Omental fat pad (tissue), 4 donors: ENCODE results near the gene GRIK3. TPM values are rescaled to one million over a fixed set of nuclear protein-coding genes. Genes with fewer than 3 reads are reported as not detected.

Experiments used
- ATAC-seq: fragments of 150-250 bp; one replicate; pipeline ENCODE4 v1.9.1; 2016; ENCODE audit warnings: mild to moderate bottlenecking, moderate library complexity; ENCODE audit not compliant: low FRiP score
- DNase-seq: peaks from one replicate; pipeline ENCODE4 v3.0.0-alpha.2; 2019; ENCODE audit warnings: low spot score
- CTCF ChIP-seq, 3 donors: fragments of 450-650 bp; IDR thresholded peaks; one replicate each; pipeline ENCODE4 v1.5.1; 2016 to 2017; ENCODE audit warnings: antibody characterized with exemption in 3 of 3, mild to moderate bottlenecking in 3 of 3, moderate library complexity in 2 of 3
- total RNA-seq, 4 donors: library from RNA; depleted of rRNA; stranded (reverse); fragments of >200 nt; gene quantifications; one replicate each; pipeline ENCODE4 v1.1.0, GENCODE V29; 2016

The GRIK3 gene
- total RNA-seq, 4 donors from 2014 or later, result 0.09 to 0.79 TPM; not detected in 2

DNA sequence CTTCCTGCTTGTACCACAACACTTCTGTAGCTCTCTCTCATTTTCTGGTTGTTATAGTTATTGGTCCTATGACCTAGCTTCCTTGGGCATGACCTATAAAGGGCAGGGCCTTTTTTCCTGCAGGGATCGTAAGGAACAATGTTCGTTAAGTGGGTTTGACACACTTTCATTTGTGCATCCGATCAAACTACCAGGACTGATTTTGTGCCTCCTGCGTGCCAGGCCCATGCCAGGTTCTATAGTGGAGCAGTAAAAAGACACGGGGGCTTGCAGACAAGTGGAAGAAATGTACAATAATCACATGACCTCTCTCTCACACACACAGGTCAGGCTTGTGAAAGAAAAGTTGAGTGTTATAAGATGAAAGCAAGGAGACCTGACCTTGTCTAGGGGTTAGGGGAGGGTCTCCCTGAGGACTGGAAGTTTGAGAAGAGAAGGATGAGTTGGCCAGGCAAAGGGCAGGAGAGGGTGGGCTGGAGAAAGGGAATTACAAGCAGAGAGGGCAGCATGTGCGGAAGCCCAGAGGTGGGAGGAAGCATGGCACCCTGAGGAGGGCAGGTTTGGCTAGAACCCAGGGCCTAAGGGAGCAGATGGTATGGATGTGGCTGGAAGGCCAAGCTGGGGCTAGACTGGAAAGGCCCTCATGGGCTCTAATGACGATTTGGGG is 145.4 kb downstream of the GRIK3 start:
- no peak for DNase-seq
- ATAC-seq, result no peak
- no peak for TF ChIP-seq CTCF (IDR thresholded peaks at IDR 0.05)

DNA sequence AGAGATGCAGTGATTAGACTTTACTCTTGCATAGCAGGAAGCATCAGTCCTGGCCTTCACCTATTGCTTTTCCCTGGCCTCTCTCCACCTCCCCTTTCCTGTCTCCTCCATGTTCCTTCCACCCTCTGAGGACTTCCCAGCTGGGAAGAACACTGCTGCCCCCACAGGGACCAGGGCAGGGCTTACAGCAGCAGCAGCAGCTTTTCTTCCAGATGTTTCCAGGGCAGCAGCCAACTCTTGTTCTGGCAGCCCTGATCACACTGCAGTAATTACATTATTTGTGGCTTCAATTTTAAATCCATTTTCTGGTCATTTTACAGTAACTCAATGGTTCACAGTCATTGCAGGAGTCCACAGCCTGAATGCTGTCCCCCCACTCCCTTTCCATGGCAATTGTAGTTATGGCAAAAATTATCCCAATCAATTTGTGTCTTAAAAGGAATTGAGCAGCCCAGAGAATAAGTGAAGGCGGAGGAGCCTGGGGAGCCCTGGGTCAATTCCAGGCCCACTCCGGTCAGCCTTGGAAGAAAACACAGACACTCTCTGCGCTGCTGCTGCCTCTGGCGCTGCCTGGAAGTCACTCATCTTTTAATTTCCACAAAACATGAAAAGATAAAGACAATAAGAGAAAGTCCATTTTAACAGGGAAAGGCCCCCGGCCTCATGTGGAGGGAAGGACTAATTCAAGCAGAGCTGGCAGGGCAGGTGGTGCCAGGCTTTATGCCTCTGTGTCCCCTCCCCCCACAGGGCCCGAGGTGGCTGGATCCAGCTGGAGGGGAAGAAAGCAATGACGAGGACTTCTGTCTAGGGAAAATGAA is 148.6 kb downstream of the GRIK3 start:
- DNase-seq (no peak), ATAC-seq (no peak)
- TF ChIP-seq CTCF (IDR thresholded peaks at IDR 0.05), result no peak

DNA sequence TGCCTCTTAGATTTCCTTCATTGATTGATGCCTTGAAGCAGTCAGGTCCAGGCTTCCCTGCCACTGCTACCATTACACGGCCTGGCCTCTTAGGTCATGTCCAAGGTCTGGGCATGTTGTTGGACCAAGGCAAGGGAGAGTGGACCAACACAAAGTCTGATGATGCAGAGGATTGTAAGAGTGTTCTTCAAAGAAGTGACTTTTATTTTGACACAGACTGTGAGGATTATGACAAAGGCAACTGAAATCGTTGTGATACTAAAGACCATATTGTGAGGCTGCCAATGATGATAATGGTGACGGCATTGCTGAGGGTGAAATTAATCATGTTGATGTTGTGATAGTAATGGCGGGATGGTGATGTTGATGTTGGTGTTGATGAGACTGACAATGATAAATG is 149.5 kb downstream of the GRIK3 start:
- TF ChIP-seq CTCF (IDR thresholded peaks at IDR 0.05), result no peak
- ATAC-seq (no peak), DNase-seq (no peak)

GRCh38 chr1:36884029-36884701 is 150.2 kb downstream of the GRIK3 start:
- DNase-seq (no peak), ATAC-seq (no peak)
- TF ChIP-seq CTCF (IDR thresholded peaks at IDR 0.05), result no peak

GRCh38 chr1:36883315-36883949 is 150.9 kb downstream of the GRIK3 start:
- TF ChIP-seq CTCF (IDR thresholded peaks at IDR 0.05), result no peak
- no peak for DNase-seq
- ATAC-seq, result no peak

- TF ChIP-seq CTCF (IDR thresholded peaks at IDR 0.05), result no peak
- DNase-seq (no peak), ATAC-seq (no peak)
These were observed 151.6 kb downstream of the GRIK3 start for GRCh38 chr1:36882536-36883285.
